ENCODE measurements around the gene GFI1. TPM values are rescaled to one million over a fixed set of nuclear protein-coding genes. Genes with fewer than 3 reads are reported as not detected.

Gene GFI1
- total RNA-seq, 1 experiment from 2014 or later = 0.35 TPM

- TF ChIP-seq, protein P1, sequence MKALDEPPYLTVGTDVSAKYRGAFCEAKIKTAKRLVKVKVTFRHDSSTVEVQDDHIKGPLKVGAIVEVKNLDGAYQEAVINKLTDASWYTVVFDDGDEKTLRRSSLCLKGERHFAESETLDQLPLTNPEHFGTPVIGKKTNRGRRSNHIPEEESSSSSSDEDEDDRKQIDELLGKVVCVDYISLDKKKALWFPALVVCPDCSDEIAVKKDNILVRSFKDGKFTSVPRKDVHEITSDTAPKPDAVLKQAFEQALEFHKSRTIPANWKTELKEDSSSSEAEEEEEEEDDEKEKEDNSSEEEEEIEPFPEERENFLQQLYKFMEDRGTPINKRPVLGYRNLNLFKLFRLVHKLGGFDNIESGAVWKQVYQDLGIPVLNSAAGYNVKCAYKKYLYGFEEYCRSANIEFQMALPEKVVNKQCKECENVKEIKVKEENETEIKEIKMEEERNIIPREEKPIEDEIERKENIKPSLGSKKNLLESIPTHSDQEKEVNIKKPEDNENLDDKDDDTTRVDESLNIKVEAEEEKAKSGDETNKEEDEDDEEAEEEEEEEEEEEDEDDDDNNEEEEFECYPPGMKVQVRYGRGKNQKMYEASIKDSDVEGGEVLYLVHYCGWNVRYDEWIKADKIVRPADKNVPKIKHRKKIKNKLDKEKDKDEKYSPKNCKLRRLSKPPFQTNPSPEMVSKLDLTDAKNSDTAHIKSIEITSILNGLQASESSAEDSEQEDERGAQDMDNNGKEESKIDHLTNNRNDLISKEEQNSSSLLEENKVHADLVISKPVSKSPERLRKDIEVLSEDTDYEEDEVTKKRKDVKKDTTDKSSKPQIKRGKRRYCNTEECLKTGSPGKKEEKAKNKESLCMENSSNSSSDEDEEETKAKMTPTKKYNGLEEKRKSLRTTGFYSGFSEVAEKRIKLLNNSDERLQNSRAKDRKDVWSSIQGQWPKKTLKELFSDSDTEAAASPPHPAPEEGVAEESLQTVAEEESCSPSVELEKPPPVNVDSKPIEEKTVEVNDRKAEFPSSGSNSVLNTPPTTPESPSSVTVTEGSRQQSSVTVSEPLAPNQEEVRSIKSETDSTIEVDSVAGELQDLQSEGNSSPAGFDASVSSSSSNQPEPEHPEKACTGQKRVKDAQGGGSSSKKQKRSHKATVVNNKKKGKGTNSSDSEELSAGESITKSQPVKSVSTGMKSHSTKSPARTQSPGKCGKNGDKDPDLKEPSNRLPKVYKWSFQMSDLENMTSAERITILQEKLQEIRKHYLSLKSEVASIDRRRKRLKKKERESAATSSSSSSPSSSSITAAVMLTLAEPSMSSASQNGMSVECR (CRISPR knock-in tag; IDR thresholded peaks at IDR 0.05; ENCODE audit: borderline replicate concordance) = peak; percentile 28; the same call in 1 of the 2 replicates
- TF ChIP-seq CDX4 (CRISPR knock-in tag; IDR thresholded peaks at IDR 0.05; ENCODE audit: borderline replicate concordance) = no peak
Measured at GRCh38 chr1:92441697-92442342, 44.9 kb downstream of the GFI1 start (continued).

DNA sequence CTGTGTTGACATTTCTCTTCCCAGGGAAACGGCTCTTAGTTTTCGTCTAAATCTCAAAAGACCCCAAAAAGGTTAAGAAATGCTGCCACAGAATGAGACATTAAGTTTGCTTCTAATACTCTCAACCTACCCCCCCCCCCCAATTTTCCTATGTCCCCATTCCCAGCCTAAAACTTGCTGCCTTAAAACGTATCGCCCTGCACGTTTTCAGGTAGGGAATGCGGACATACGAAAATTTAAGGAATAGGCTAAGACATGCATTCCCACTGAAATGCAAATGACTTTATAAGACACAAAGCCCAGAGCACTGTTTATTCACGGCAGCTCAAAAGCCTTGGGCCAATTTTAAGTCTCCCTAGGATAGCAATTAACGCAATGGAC lies 45.4 kb downstream of the GFI1 start:
- peaks cover 8% of the 10 kb centered on the region for H3K9me3 Mint-ChIP-seq
- H3K4me1 Mint-ChIP-seq = peaks cover 12% of the 10 kb centered on the region
- CTCF ChIA-PET = no interaction called here
- TF ChIP-seq CREM (CRISPR knock-in tag; IDR thresholded peaks at IDR 0.05) (no peak), ZNF512 (CRISPR knock-in tag; IDR thresholded peaks at IDR 0.05; ENCODE audit: borderline replicate concordance) (no peak), TCF7 (CRISPR knock-in tag; IDR thresholded peaks at IDR 0.05; ENCODE audit: low read depth) (no peak), ZNF232 (CRISPR knock-in tag; IDR thresholded peaks at IDR 0.05) (no peak), ZNF138 (CRISPR knock-in tag; conservative IDR thresholded peaks at IDR 0.05) (no peak), SMAD4 (CRISPR knock-in tag; IDR thresholded peaks at IDR 0.05) (no peak), GTF2I (CRISPR knock-in tag; conservative IDR thresholded peaks at IDR 0.05) (no peak), ETV6 (CRISPR knock-in tag; IDR thresholded peaks at IDR 0.05) (no peak), FOXP4 (CRISPR knock-in tag; IDR thresholded peaks at IDR 0.05) (no peak), SOX15 (CRISPR knock-in tag; IDR thresholded peaks at IDR 0.05) (no peak), SP1 (CRISPR knock-in tag; conservative IDR thresholded peaks at IDR 0.05) (no peak)
- TF ChIP-seq, protein P2, sequence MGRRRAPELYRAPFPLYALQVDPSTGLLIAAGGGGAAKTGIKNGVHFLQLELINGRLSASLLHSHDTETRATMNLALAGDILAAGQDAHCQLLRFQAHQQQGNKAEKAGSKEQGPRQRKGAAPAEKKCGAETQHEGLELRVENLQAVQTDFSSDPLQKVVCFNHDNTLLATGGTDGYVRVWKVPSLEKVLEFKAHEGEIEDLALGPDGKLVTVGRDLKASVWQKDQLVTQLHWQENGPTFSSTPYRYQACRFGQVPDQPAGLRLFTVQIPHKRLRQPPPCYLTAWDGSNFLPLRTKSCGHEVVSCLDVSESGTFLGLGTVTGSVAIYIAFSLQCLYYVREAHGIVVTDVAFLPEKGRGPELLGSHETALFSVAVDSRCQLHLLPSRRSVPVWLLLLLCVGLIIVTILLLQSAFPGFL (CRISPR knock-in tag; IDR thresholded peaks at IDR 0.05; ENCODE audit: borderline replicate concordance) = no peak
- TF ChIP-seq, protein P3, sequence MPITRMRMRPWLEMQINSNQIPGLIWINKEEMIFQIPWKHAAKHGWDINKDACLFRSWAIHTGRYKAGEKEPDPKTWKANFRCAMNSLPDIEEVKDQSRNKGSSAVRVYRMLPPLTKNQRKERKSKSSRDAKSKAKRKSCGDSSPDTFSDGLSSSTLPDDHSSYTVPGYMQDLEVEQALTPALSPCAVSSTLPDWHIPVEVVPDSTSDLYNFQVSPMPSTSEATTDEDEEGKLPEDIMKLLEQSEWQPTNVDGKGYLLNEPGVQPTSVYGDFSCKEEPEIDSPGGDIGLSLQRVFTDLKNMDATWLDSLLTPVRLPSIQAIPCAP (CRISPR knock-in tag; IDR thresholded peaks at IDR 0.05) = no peak
- TF ChIP-seq, protein P4, sequence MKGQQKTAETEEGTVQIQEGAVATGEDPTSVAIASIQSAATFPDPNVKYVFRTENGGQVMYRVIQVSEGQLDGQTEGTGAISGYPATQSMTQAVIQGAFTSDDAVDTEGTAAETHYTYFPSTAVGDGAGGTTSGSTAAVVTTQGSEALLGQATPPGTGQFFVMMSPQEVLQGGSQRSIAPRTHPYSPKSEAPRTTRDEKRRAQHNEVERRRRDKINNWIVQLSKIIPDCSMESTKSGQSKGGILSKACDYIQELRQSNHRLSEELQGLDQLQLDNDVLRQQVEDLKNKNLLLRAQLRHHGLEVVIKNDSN (CRISPR knock-in tag; IDR thresholded peaks at IDR 0.05) = no peak
- TF ChIP-seq, protein P5, sequence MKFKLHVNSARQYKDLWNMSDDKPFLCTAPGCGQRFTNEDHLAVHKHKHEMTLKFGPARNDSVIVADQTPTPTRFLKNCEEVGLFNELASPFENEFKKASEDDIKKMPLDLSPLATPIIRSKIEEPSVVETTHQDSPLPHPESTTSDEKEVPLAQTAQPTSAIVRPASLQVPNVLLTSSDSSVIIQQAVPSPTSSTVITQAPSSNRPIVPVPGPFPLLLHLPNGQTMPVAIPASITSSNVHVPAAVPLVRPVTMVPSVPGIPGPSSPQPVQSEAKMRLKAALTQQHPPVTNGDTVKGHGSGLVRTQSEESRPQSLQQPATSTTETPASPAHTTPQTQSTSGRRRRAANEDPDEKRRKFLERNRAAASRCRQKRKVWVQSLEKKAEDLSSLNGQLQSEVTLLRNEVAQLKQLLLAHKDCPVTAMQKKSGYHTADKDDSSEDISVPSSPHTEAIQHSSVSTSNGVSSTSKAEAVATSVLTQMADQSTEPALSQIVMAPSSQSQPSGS (CRISPR knock-in tag; IDR thresholded peaks at IDR 0.05; ENCODE audit: borderline replicate concordance, low read depth) = no peak
- no peak for DNase-seq (ENCODE audit: low spot score)
- POLR2A ChIA-PET = no interaction called here
- peak overlapping the region; percentile 54 for H3K4me3 Mint-ChIP-seq
- peaks cover 5% of the 10 kb centered on the region for H3K36me3 Mint-ChIP-seq
- H3K27ac Mint-ChIP-seq = peak overlapping the region; percentile 76
- no peak for ATAC-seq
- peaks cover 3% of the 10 kb centered on the region for H3K27me3 Mint-ChIP-seq (ENCODE audit: low read depth)

Measured in WTC11 (cell line).